HL-60/S4 treated with phorbol 12-myristate 13-acetate at 8.2 ng/mL for 4 days and 3 days (cell line): ENCODE measurements around the gene SCARB1.

Experiments used
- in situ Hi-C: fragments of 300-500 bp; cut with MboI; formaldehyde crosslinking; loops from 2 replicates; pipeline ENCODE4 v1.15.0; 2022; ENCODE audit warnings: low sequenced_read_pairs

SCARB1 gene

GRCh38 chr12:124862768-124863415, 772 bp downstream of the SCARB1 start:
- in situ Hi-C loops, result no loop called here

- in situ Hi-C loops, result no loop called here
Measured at GRCh38 chr12:124861898-124862676, 1.6 kb downstream of the SCARB1 start.

- in situ Hi-C loops, result no loop called here
Measured at GRCh38 chr12:124861492-124861891, 2.2 kb downstream of the SCARB1 start.

DNA sequence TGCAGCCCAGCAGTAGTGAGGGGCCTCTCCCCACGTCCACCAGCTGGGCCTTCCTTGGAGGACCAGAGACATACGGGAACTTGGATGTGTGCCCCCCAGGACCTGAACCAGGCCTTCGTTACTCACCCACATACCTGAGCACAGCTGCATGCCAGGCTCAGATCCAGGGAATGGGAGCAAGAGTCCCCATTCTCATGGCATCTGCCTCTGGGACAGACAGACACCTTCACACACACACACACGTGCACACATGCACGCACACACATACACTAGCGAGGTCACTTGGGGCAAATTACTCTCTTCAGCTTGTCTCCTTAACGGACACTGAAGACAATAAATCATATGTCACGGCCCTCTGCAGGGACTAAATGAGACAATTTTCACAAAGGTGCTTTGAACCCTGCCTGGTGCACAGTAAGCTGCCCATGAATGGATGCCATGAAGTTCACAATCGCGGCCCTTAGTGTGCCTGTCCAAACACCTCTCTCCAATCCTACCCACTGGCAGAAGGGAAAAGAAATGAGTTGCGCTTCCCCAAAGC, 5.7 kb downstream of the SCARB1 start:
- in situ Hi-C loops, result no loop called here

GRCh38 chr12:124856842-124857178, 6.9 kb downstream of the SCARB1 start:
- in situ Hi-C loops, result no loop called here

DNA sequence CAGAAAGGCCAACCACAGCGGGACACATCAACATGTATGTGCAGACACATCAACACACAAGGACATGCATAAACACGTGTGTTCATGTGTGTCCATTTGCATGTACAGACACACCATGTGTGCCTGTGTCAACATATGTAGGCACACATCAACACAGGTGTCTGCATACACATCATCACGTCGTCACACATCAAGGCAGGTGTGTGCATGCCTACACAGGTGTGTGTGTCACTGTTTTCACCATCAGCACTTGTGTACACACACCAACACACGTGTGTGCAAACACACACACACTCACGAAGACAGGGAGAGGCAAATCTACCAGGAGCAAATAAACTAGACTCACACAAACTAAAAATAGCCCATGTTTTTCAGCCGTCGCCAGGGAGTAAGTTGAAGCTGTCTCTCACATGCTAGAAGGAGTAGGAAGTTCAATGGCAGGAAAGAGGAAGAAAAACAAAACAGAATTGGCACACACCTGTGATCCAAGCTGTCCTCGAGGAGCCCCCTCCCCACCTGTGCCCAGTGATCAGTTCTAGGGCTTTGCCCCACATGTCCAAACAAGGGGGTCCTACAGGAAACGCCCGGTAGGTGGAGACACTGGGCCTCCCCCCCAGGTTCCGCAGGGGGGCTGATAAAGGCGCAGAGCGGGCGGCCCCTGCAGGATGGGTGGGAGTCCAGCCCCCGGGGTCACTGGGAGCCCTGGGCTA, 7.4 kb downstream of the SCARB1 start:
- in situ Hi-C loops, result no loop called here

GRCh38 chr12:124855275-124855957, 8.2 kb downstream of the SCARB1 start:
- in situ Hi-C loops, result no loop called here

DNA sequence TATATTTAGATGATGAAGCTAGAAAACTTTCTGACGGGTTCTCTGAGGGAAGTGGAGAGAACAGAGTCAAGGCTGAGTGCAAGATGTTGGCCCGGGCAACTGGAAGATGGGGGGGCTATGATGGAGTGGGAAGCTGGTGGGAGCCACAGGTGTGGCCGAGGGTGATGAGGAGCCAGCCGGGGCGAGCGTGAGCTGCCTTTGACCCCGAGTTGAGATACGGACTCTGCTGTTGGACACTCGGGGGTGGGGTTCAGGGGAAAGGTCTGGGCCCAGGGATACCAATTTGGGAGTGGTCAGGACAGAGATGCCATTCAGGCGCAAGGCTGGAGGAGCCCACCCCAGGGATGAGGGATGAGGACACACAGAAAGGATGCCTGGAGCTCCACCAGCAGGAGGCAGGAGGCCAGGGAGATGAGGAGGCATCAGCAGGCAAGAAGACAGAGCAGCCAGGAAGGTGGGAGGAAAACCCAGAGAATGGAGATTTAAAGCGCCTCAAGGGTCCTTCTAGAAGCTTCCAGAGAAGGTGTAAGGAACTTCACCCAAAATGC, 9.0 kb downstream of the SCARB1 start:
- in situ Hi-C loops, result no loop called here

- in situ Hi-C loops, result no loop called here
Measured at GRCh38 chr12:124853781-124854636, 9.7 kb downstream of the SCARB1 start.

DNA sequence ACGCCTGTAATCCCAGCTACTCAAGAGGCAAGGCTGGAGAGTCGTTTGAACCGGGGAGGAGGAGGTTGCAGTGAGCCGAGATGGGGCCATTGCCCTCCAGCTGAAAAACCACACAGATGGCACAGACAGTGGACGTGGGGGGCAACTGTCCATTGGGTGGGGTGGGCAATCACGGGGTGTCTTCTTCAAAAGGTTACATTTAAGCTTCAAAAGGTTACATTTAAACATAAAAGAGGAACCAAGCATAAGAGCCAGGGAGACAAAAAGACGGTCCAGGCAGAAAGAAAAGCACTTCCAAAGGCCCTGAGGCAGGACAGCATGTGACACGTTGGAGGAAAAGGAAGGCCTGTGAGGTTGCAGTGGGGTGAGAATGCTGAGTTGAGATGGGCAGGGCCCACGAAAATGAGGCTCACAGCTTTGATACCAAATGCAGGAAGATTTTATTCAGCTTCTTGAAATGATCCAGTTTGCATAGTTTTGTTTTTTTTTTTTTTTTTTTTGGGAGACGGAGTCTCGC, 10.7 kb downstream of the SCARB1 start:
- in situ Hi-C loops, result no loop called here

DNA sequence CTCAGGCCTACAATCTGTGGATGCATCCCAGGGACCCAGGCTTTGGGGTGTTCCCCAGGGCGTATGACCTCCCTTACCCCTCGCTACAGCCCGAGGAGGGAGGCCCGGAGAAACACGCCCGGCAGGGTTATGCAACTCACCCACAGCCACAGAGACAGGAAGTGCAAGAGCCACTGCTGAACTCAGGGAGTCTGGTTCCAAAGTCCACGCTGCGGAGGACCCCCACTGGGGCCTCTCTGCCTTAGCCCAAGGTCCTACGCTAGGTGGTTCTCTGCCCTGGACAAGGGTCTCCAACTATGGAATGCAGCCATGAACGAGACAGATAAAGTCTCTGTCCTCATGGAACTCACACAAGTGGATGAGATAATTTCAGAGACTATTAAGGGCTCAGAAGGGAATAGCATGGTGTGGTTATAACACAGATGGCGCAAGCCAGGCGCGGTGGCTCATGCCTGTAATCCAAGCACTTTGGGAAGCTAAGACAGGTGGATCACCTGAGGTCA, 11.3 kb downstream of the SCARB1 start:
- in situ Hi-C loops, result no loop called here

- in situ Hi-C loops, result no loop called here
Measured at GRCh38 chr12:124851342-124851741, 12.3 kb downstream of the SCARB1 start.

- in situ Hi-C loops, result no loop called here
Measured at GRCh38 chr12:124849382-124849781, 14.3 kb downstream of the SCARB1 start.

- in situ Hi-C loops, result no loop called here
Measured at GRCh38 chr12:124848621-124849380, 14.9 kb downstream of the SCARB1 start.

- in situ Hi-C loops, result no loop called here
Measured at GRCh38 chr12:124847113-124848074, 16.3 kb downstream of the SCARB1 start.

DNA sequence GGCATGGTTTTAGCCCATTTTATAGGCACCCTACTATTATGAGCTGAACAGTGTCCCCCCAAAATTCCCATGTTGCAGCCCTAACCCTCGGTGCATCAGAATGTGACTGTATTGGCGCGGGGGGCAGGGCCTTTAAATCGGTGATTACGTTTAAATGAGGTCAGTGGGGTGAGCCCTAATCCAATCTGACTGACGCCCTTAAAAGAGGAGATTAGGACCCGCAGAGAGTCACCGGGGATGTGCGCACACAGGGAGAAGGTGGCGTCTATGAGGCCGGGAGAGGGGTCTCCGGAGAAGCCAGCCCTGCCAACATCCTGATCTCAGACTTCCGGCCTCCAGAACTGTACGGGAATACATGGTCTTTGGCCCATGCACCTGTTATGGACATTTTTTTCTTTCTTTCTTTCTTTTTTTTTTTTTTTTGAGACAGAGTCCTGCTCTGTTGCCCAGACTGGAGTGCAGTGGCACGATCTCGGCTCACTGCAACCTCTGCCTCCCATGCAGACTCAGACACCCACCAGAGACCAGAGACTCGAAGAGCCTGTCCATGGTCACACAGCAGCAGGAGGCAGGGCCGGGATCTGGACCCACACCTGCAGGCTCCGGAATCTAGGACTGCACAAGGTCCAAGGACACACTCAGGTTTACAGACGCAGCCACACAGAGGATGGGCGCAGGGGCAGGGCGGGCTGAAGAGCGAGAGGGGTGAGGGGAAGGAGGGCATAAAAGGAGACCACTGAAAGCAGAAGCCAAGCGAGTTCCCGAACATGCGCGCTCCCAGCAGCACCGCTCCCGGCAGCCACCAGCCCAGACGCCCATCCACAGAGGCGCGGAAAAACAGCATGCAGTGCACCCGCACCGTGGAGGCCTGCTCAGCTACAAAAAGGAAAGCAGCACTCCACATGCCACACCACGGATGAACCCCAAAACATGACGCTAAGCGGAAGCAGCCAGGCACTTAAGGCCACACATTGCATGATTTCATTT, 19.0 kb downstream of the SCARB1 start:
- in situ Hi-C loops, result no loop called here
